Natural killer cell treated with Interleukin-12 subunit alpha and Interleukin-12 subunit beta and Interleukin-15 and Interleukin-18, amount 100 ng/mL, for 72 hours (primary cell): Measurements from ENCODE around the gene NIBAN1. TPM values are rescaled to one million over a fixed set of nuclear protein-coding genes. Genes with fewer than 3 reads are reported as not detected.
A peak's percentile ranks its signal among the peaks of the same experiment; 100 is the strongest.
"Not testable (repeated sequence)": the region's sequence is repeated elsewhere in the genome, so short reads cannot be mapped to it uniquely, and the experiment has no call there.

Experiments used
- ATAC-seq, 2 donors: fragments of 150-1000 bp; cut with Tn5 transposase in 1 of 2; sonication (Bioruptor Pico), chemical (Tn5 transposase) in 1 of 2; 2 replicates each; pipeline ENCODE4 v1.10.0; 2021
- DNase-seq: peaks from one replicate; pipeline ENCODE4 v3.0.0; 2022; ENCODE audit warnings: low spot score
- H3K27ac Mint-ChIP-seq, 2 donors: 1 replicate in 1 of 2; 2 replicates in 1 of 2; pipeline ENCODE4 v1.8.0; 2022; ENCODE audit warnings: mixed read lengths in 2 of 2, mild to moderate bottlenecking in 1 of 2, moderate library complexity in 1 of 2
- H3K27me3 Mint-ChIP-seq, 2 donors: 1 replicate in 1 of 2; 2 replicates in 1 of 2; pipeline ENCODE4 v1.8.0; 2022; ENCODE audit warnings: mixed read lengths in 2 of 2
- H3K36me3 Mint-ChIP-seq: one replicate; pipeline ENCODE4 v1.8.0; 2022; ENCODE audit warnings: mixed read lengths
- H3K4me1 Mint-ChIP-seq, 2 donors: 1 replicate in 1 of 2; 2 replicates in 1 of 2; pipeline ENCODE4 v1.8.0; 2022; ENCODE audit warnings: low read depth in 2 of 2, mixed read lengths in 2 of 2, mild to moderate bottlenecking in 1 of 2
- H3K4me3 Mint-ChIP-seq: one replicate; pipeline ENCODE4 v1.8.0; 2022; ENCODE audit warnings: mixed read lengths
- H3K9me3 Mint-ChIP-seq: 2 replicates; pipeline ENCODE4 v1.8.0; 2022; ENCODE audit warnings: mixed read lengths
- total RNA-seq, 2 donors: library from RNA; stranded (reverse); gene quantifications; one replicate each; pipeline ENCODE4 v1.2.3, GENCODE V29; 2022

Gene NIBAN1
- total RNA-seq, 2 donors from 2014 or later: 133 to 182 TPM

GRCh38 chr1:184965944-184966860 is 8.1 kb downstream of the NIBAN1 start:
- DNase-seq: no peak
- peaks cover 3% of the 10 kb centered on the region for H3K9me3 Mint-ChIP-seq
- H3K36me3 Mint-ChIP-seq: peaks cover 59% of the 10 kb centered on the region
- H3K4me1 Mint-ChIP-seq: peaks cover 58 to 75% of the 10 kb centered on the region in 2 donors
- no peaks in the 10 kb centered on the region for H3K27me3 Mint-ChIP-seq
- H3K4me3 Mint-ChIP-seq: no peak overlapping the region
- ATAC-seq: no peak
- H3K27ac Mint-ChIP-seq: peak overlapping the region; percentile 52 to 64

GRCh38 chr1:184965439-184965838 is 8.9 kb downstream of the NIBAN1 start:
- no peak for ATAC-seq
- no peak overlapping the region for H3K4me3 Mint-ChIP-seq
- H3K27me3 Mint-ChIP-seq: no peaks in the 10 kb centered on the region
- H3K27ac Mint-ChIP-seq: peak overlapping the region; percentile 52 to 64
- H3K36me3 Mint-ChIP-seq: peaks cover 59% of the 10 kb centered on the region
- DNase-seq: no peak
- H3K9me3 Mint-ChIP-seq: peaks cover 4% of the 10 kb centered on the region
- H3K4me1 Mint-ChIP-seq: peaks cover 52 to 69% of the 10 kb centered on the region in 2 donors

GRCh38 chr1:184959626-184960025 is 14.7 kb downstream of the NIBAN1 start:
- Mint-ChIP-seq H3K27me3 (no peaks in the 10 kb centered on the region), H3K4me3 (no peak overlapping the region), H3K36me3 (peaks cover 29% of the 10 kb centered on the region), H3K27ac (peak overlapping the region in 1 of 2 donors; percentile 56), H3K9me3 (peaks cover 4% of the 10 kb centered on the region), H3K4me1 (peaks cover 45 to 64% of the 10 kb centered on the region in 2 donors)
- no peak for DNase-seq
- no peak for ATAC-seq

- Mint-ChIP-seq H3K27me3 (no peaks in the 10 kb centered on the region), H3K4me1 (peaks cover 46 to 64% of the 10 kb centered on the region in 2 donors), H3K27ac (peak overlapping the region in 1 of 2 donors; percentile 56), H3K4me3 (no peak overlapping the region), H3K9me3 (peaks cover 4% of the 10 kb centered on the region), H3K36me3 (peaks cover 21% of the 10 kb centered on the region)
- no peak for DNase-seq
- ATAC-seq: no peak
Measured at GRCh38 chr1:184958554-184959353, 15.6 kb downstream of the NIBAN1 start.

GRCh38 chr1:184957901-184958300 is 16.4 kb downstream of the NIBAN1 start:
- peaks cover 50 to 67% of the 10 kb centered on the region in 2 donors for H3K4me1 Mint-ChIP-seq
- not testable (repeated sequence) for ATAC-seq, H3K27me3 Mint-ChIP-seq, DNase-seq, H3K9me3 Mint-ChIP-seq, H3K4me3 Mint-ChIP-seq
- peak overlapping the region in 1 of 2 donors; percentile 53 for H3K27ac Mint-ChIP-seq
- H3K36me3 Mint-ChIP-seq: peaks cover 14% of the 10 kb centered on the region

GRCh38 chr1:184956999-184957700 is 17.2 kb downstream of the NIBAN1 start:
- DNase-seq: no peak
- no peak for ATAC-seq
- H3K4me1 Mint-ChIP-seq: peaks cover 51 to 71% of the 10 kb centered on the region in 2 donors
- H3K27ac Mint-ChIP-seq: peak overlapping the region in 1 of 2 donors; percentile 50
- H3K27me3 Mint-ChIP-seq: no peaks in the 10 kb centered on the region
- peaks cover 4% of the 10 kb centered on the region for H3K9me3 Mint-ChIP-seq
- peaks cover 14% of the 10 kb centered on the region for H3K36me3 Mint-ChIP-seq
- no peak overlapping the region for H3K4me3 Mint-ChIP-seq

GRCh38 chr1:184954232-184954995 is 19.9 kb downstream of the NIBAN1 start:
- ATAC-seq (peak in 1 of 2 donors; percentile 22), DNase-seq (no peak)
- peaks cover 54 to 73% of the 10 kb centered on the region in 2 donors for H3K4me1 Mint-ChIP-seq
- peaks cover 12% of the 10 kb centered on the region for H3K36me3 Mint-ChIP-seq
- H3K27ac Mint-ChIP-seq: peak overlapping the region; percentile 95 to 98
- no peaks in the 10 kb centered on the region for H3K27me3 Mint-ChIP-seq
- no peaks in the 10 kb centered on the region for H3K9me3 Mint-ChIP-seq
- H3K4me3 Mint-ChIP-seq: peak overlapping the region; percentile 89

GRCh38 chr1:184953600-184954219 is 20.6 kb downstream of the NIBAN1 start:
- Mint-ChIP-seq H3K9me3 (no peaks in the 10 kb centered on the region), H3K36me3 (peaks cover 12% of the 10 kb centered on the region), H3K4me1 (peaks cover 49 to 66% of the 10 kb centered on the region in 2 donors), H3K4me3 (peak overlapping the region; percentile 89), H3K27me3 (no peaks in the 10 kb centered on the region), H3K27ac (peak overlapping the region; percentile 95 to 98)
- DNase-seq: no peak
- peak; percentile 88 to 92 for ATAC-seq

GRCh38 chr1:184952428-184952827 is 21.9 kb downstream of the NIBAN1 start:
- H3K4me3 Mint-ChIP-seq: peak overlapping the region; percentile 11
- ATAC-seq: no peak
- H3K27ac Mint-ChIP-seq: peak overlapping the region; percentile 95 to 98

GRCh38 chr1:184951788-184952187 is 22.5 kb downstream of the NIBAN1 start:
- H3K4me1 Mint-ChIP-seq: peaks cover 52 to 66% of the 10 kb centered on the region in 2 donors
- DNase-seq (no peak), ATAC-seq (no peak)
- H3K27ac Mint-ChIP-seq: peak overlapping the region; percentile 95 to 98
- H3K4me3 Mint-ChIP-seq: peak overlapping the region; percentile 11
- no peaks in the 10 kb centered on the region for H3K9me3 Mint-ChIP-seq
- no peaks in the 10 kb centered on the region for H3K27me3 Mint-ChIP-seq
- peaks cover 18% of the 10 kb centered on the region for H3K36me3 Mint-ChIP-seq

More at GRCh38 chr1:184952428-184952827, 21.9 kb downstream of the NIBAN1 start:
- H3K9me3 Mint-ChIP-seq: no peaks in the 10 kb centered on the region
- no peak for DNase-seq
- peaks cover 12% of the 10 kb centered on the region for H3K36me3 Mint-ChIP-seq
- peaks cover 52 to 67% of the 10 kb centered on the region in 2 donors for H3K4me1 Mint-ChIP-seq
- no peaks in the 10 kb centered on the region for H3K27me3 Mint-ChIP-seq

GRCh38 chr1:184950906-184951305 is 23.4 kb downstream of the NIBAN1 start:
- H3K9me3 Mint-ChIP-seq: no peaks in the 10 kb centered on the region
- peaks cover 51 to 65% of the 10 kb centered on the region in 2 donors for H3K4me1 Mint-ChIP-seq
- H3K27ac Mint-ChIP-seq: peak overlapping the region; percentile 95 to 98
- DNase-seq (no peak), ATAC-seq (no peak)
- peaks cover 24% of the 10 kb centered on the region for H3K36me3 Mint-ChIP-seq
- no peaks in the 10 kb centered on the region for H3K27me3 Mint-ChIP-seq
- H3K4me3 Mint-ChIP-seq: no peak overlapping the region

- peaks cover 53 to 66% of the 10 kb centered on the region in 2 donors for H3K4me1 Mint-ChIP-seq
- H3K36me3 Mint-ChIP-seq: peaks cover 29% of the 10 kb centered on the region
- H3K27ac Mint-ChIP-seq: peak overlapping the region in 1 of 2 donors; percentile 11
- DNase-seq: no peak
- H3K27me3 Mint-ChIP-seq: no peaks in the 10 kb centered on the region
- H3K4me3 Mint-ChIP-seq: no peak overlapping the region
- no peak for ATAC-seq
- H3K9me3 Mint-ChIP-seq: no peaks in the 10 kb centered on the region
Measured at GRCh38 chr1:184950227-184950626, 24.1 kb downstream of the NIBAN1 start.
